HepG2 (cell line): Measurements from ENCODE around the gene NEURL3. TPM values are rescaled to one million over a fixed set of nuclear protein-coding genes. Genes with fewer than 3 reads are reported as not detected.

Source experiments
- DNMT1 ChIP-seq: sonication (generic); formaldehyde crosslinking; IDR thresholded peaks from 2 replicates; pipeline ENCODE4 v1.5.1; 2020; ENCODE audit warnings: mild to moderate bottlenecking, missing genetic modification reagents
- LCORL ChIP-seq, 2 experiments: fragments of 450-650 bp in 1 of 2; sonication (generic) in 1 of 2; formaldehyde crosslinking in 1 of 2; IDR thresholded peaks; 2 replicates each; pipeline versions ENCODE4 v1.5.0 to v1.6.1; 2017 to 2020; ENCODE audit warnings: antibody characterized with exemption in 1 of 2, missing genetic modification reagents in 1 of 2
- MIER2 ChIP-seq: IDR thresholded peaks from 2 replicates; pipeline ENCODE4 v1.6.1; 2016; ENCODE audit warnings: missing biosample characterization, missing genetic modification reagents
- PHB2 ChIP-seq: fragments of 450-650 bp; IDR thresholded peaks from 2 replicates; pipeline ENCODE4 v1.6.1; 2018; ENCODE audit not compliant: partially characterized antibody
- POLR2A ChIP-seq, 2 experiments: IDR thresholded peaks; 2 replicates each; pipeline ENCODE4 v1.6.1; 2011; ENCODE audit warnings: low read depth in 2 of 2, low read length in 2 of 2, mild to moderate bottlenecking in 1 of 2, moderate library complexity in 1 of 2; ENCODE audit not compliant: insufficient read depth in 1 of 2
- POLR2AphosphoS2 ChIP-seq: IDR thresholded peaks from 2 replicates; pipeline ENCODE4 v1.6.1; 2011; ENCODE audit warnings: low read depth, low read length, improper control_type of control experiment
- RAD21 ChIP-seq: fragments of 450-650 bp; formaldehyde crosslinking; IDR thresholded peaks from 2 replicates; pipeline ENCODE4 v1.5.0; 2020; ENCODE audit warnings: mild to moderate bottlenecking
- RCOR2 ChIP-seq: IDR thresholded peaks from 2 replicates; pipeline ENCODE4 v1.6.1; 2016; ENCODE audit warnings: missing biosample characterization, missing genetic modification reagents
- TMF1 ChIP-seq: sonication (generic); formaldehyde crosslinking; IDR thresholded peaks from 2 replicates; pipeline ENCODE4 v1.8.1; 2022; ENCODE audit warnings: low read depth, missing genetic modification reagents
- ZIK1 ChIP-seq: sonication (generic); formaldehyde crosslinking; IDR thresholded peaks from 2 replicates; pipeline ENCODE4 v1.5.0; 2020; ENCODE audit warnings: mild to moderate bottlenecking, low read depth, missing genetic modification reagents, borderline replicate concordance
- ZNF446 ChIP-seq: sonication (generic); formaldehyde crosslinking; IDR thresholded peaks from 2 replicates; pipeline ENCODE4 v1.5.0; 2020; ENCODE audit warnings: mild to moderate bottlenecking, missing genetic modification reagents
- ZNF720 ChIP-seq: sonication (generic); formaldehyde crosslinking; IDR thresholded peaks from 2 replicates; pipeline ENCODE4 v1.4.0; 2020; ENCODE audit warnings: missing genetic modification reagents
- ZNF850 ChIP-seq: sonication (generic); formaldehyde crosslinking; conservative IDR thresholded peaks from 2 replicates; pipeline ENCODE4 v1.9.0; 2021; ENCODE audit warnings: mild to moderate bottlenecking, missing genetic modification reagents
- polyA plus RNA-seq, 8 experiments: library from polyadenylated mRNA; depleted of rRNA in 3 of 8; stranded (reverse) in 7 of 8; unstranded in 1 of 8; fragments of >200 nt; fragmentation: Illumina TruSeq in 4 of 8; extraction: Trizol in 4 of 8; gene quantifications; 2 replicates each; pipeline versions ENCODE4 v1.2.1 to v1.2.3, GENCODE V29; 2011 to 2016; ENCODE audit warnings: low read depth in 4 of 8, missing spikeins in 1 of 8, mixed read lengths in 1 of 8; ENCODE audit not compliant: insufficient read depth in 1 of 8
- total RNA-seq, 5 experiments: library from RNA; depleted of rRNA; stranded (reverse); fragments of >200 nt; fragmentation: Illumina TruSeq; extraction: Trizol; gene quantifications; 2 replicates each; pipeline ENCODE4 v1.2.3, GENCODE V29; 2016; ENCODE audit warnings: low read depth in 1 of 5
- TF ChIP-seq, protein P1 (sequence below): sonication (generic); formaldehyde crosslinking; IDR thresholded peaks from 2 replicates; pipeline ENCODE4 v1.8.0; 2022; ENCODE audit warnings: mild to moderate bottlenecking, missing genetic modification reagents, borderline replicate concordance
- TF ChIP-seq, protein P2 (sequence below): fragments of 450-650 bp; IDR thresholded peaks from 2 replicates; pipeline ENCODE4 v1.6.1; 2017
- TF ChIP-seq, protein P3 (sequence below): sonication (generic); formaldehyde crosslinking; IDR thresholded peaks from 2 replicates; pipeline ENCODE4 v1.8.1; 2023; ENCODE audit warnings: mild to moderate bottlenecking, missing genetic modification reagents, borderline replicate concordance
- TF ChIP-seq, protein P4 (sequence below): sonication (generic); formaldehyde crosslinking; IDR thresholded peaks from 2 replicates; pipeline ENCODE4 v1.4.0; 2020; ENCODE audit warnings: mild to moderate bottlenecking, low read depth, missing genetic modification reagents
- TF ChIP-seq, protein P5 (sequence below): sonication (generic); formaldehyde crosslinking; IDR thresholded peaks from 2 replicates; pipeline ENCODE4 v1.5.1; 2020; ENCODE audit warnings: mild to moderate bottlenecking, missing genetic modification reagents, borderline replicate concordance
- TF ChIP-seq, protein P6 (sequence below): sonication (generic); formaldehyde crosslinking; IDR thresholded peaks from 2 replicates; pipeline ENCODE4 v1.5.0; 2020; ENCODE audit warnings: missing genetic modification reagents

NEURL3 gene
- total and polyA plus RNA-seq, 2 of the 13 experiments (the other 11 are each of a cell fraction or from before 2014, with no cell fraction given) = 0.16 to 1.2 TPM

DNA sequence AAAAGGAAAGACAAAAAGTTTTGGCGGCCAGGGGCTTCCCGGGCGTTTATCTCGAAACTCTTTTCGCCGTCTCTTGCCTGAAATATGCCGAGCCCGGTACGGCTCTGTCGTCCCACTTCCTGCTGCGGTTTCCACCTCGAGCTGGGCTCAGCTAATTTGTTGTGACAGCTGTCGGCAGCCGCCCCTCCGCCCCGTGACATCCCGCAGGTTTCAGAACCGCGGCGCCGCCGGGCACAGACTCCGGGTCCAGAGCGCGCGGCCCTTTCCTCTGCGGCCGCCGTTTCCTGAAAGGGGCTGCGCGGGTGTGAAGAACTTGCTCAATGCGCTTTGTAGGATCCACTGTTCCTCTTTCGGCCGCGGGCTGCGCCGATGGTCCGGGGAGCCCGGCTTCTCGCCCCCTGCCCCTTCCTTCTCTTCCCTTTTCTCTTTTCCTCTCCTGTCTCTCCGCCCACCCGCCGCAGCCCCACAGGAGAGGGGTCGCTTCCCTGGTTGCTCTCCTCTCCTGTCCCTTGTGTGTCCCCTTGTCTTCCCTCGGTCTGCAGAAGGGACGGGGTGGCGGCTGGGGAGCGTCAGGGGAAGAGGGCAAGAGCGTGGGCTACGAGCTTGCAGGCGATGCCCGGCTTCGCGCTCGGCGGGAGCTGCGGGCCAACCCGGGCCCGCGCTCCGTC lies 32.0 kb upstream of the NEURL3 start (continued):
- TF ChIP-seq, protein P1, sequence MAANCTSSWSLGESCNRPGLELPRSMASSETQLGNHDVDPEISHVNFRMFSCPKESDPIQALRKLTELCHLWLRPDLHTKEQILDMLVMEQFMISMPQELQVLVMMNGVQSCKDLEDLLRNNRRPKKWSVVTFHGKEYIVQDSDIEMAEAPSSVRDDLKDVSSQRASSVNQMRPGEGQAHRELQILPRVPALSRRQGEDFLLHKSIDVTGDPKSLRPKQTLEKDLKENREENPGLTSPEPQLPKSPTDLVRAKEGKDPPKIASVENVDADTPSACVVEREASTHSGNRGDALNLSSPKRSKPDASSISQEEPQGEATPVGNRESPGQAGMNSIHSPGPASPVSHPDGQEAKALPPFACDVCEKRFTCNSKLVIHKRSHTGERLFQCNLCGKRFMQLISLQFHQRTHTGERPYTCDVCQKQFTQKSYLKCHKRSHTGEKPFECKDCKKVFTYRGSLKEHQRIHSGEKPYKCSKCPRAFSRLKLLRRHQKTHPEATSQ (CRISPR knock-in tag) = no peak
- TF ChIP-seq ZIK1 (CRISPR knock-in tag) = no peak
- no peak for TF ChIP-seq LCORL (IDR thresholded peaks at IDR 0.05)
- no peak; the same call in 1 of the 2 replicates for TF ChIP-seq LCORL (CRISPR knock-in tag; IDR thresholded peaks at IDR 0.05)
- TF ChIP-seq, protein P2, sequence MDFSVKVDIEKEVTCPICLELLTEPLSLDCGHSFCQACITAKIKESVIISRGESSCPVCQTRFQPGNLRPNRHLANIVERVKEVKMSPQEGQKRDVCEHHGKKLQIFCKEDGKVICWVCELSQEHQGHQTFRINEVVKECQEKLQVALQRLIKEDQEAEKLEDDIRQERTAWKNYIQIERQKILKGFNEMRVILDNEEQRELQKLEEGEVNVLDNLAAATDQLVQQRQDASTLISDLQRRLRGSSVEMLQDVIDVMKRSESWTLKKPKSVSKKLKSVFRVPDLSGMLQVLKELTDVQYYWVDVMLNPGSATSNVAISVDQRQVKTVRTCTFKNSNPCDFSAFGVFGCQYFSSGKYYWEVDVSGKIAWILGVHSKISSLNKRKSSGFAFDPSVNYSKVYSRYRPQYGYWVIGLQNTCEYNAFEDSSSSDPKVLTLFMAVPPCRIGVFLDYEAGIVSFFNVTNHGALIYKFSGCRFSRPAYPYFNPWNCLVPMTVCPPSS = no peak
- TF ChIP-seq ZNF446 (CRISPR knock-in tag) = no peak
- no peak for TF ChIP-seq RCOR2 (CRISPR knock-in tag)
- TF ChIP-seq, protein P3, sequence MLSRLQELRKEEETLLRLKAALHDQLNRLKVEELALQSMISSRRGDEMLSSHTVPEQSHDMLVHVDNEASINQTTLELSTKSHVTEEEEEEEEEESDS (CRISPR knock-in tag) = no peak
- no peak for TF ChIP-seq DNMT1 (CRISPR knock-in tag)
- TF ChIP-seq, protein P4, sequence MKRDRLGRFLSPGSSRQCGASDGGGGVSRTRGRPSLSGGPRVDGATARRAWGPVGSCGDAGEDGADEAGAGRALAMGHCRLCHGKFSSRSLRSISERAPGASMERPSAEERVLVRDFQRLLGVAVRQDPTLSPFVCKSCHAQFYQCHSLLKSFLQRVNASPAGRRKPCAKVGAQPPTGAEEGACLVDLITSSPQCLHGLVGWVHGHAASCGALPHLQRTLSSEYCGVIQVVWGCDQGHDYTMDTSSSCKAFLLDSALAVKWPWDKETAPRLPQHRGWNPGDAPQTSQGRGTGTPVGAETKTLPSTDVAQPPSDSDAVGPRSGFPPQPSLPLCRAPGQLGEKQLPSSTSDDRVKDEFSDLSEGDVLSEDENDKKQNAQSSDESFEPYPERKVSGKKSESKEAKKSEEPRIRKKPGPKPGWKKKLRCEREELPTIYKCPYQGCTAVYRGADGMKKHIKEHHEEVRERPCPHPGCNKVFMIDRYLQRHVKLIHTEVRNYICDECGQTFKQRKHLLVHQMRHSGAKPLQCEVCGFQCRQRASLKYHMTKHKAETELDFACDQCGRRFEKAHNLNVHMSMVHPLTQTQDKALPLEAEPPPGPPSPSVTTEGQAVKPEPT (CRISPR knock-in tag) = no peak
- TF ChIP-seq, protein P5, sequence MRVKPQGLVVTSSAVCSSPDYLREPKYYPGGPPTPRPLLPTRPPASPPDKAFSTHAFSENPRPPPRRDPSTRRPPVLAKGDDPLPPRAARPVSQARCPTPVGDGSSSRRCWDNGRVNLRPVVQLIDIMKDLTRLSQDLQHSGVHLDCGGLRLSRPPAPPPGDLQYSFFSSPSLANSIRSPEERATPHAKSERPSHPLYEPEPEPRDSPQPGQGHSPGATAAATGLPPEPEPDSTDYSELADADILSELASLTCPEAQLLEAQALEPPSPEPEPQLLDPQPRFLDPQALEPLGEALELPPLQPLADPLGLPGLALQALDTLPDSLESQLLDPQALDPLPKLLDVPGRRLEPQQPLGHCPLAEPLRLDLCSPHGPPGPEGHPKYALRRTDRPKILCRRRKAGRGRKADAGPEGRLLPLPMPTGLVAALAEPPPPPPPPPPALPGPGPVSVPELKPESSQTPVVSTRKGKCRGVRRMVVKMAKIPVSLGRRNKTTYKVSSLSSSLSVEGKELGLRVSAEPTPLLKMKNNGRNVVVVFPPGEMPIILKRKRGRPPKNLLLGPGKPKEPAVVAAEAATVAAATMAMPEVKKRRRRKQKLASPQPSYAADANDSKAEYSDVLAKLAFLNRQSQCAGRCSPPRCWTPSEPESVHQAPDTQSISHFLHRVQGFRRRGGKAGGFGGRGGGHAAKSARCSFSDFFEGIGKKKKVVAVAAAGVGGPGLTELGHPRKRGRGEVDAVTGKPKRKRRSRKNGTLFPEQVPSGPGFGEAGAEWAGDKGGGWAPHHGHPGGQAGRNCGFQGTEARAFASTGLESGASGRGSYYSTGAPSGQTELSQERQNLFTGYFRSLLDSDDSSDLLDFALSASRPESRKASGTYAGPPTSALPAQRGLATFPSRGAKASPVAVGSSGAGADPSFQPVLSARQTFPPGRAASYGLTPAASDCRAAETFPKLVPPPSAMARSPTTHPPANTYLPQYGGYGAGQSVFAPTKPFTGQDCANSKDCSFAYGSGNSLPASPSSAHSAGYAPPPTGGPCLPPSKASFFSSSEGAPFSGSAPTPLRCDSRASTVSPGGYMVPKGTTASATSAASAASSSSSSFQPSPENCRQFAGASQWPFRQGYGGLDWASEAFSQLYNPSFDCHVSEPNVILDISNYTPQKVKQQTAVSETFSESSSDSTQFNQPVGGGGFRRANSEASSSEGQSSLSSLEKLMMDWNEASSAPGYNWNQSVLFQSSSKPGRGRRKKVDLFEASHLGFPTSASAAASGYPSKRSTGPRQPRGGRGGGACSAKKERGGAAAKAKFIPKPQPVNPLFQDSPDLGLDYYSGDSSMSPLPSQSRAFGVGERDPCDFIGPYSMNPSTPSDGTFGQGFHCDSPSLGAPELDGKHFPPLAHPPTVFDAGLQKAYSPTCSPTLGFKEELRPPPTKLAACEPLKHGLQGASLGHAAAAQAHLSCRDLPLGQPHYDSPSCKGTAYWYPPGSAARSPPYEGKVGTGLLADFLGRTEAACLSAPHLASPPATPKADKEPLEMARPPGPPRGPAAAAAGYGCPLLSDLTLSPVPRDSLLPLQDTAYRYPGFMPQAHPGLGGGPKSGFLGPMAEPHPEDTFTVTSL (CRISPR knock-in tag) = 0 out of 2 replicates have a peak, but pooled peaks have one; percentile 20
- no peak for TF ChIP-seq PHB2
- TF ChIP-seq MIER2 (CRISPR knock-in tag) = no peak
- TF ChIP-seq POLR2AphosphoS2 = no peak
- no peak for TF ChIP-seq ZNF720 (CRISPR knock-in tag)
- TF ChIP-seq, protein P6, sequence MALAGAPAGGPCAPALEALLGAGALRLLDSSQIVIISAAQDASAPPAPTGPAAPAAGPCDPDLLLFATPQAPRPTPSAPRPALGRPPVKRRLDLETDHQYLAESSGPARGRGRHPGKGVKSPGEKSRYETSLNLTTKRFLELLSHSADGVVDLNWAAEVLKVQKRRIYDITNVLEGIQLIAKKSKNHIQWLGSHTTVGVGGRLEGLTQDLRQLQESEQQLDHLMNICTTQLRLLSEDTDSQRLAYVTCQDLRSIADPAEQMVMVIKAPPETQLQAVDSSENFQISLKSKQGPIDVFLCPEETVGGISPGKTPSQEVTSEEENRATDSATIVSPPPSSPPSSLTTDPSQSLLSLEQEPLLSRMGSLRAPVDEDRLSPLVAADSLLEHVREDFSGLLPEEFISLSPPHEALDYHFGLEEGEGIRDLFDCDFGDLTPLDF (CRISPR knock-in tag) = no peak
- no peak for TF ChIP-seq POLR2A (IDR thresholded peaks at IDR 0.05; ENCODE audit: insufficient read depth in 1 of 2, low read depth in 2 of 2, low read length in 2 of 2)
- no peak for TF ChIP-seq ZNF850 (CRISPR knock-in tag)
- TF ChIP-seq RAD21 (CRISPR knock-in tag) = no peak
- TF ChIP-seq TMF1 (CRISPR knock-in tag) = no peak
